Esophagus squamous epithelium (tissue), 4 donors: Measurements from ENCODE around the gene HOOK2.

Experiments used
- POLR2A ChIP-seq, 4 donors: fragments of 450-650 bp; IDR thresholded peaks; one replicate each; pipeline ENCODE4 v1.6.1; 2017; ENCODE audit warnings: antibody characterized with exemption in 4 of 4, mild to moderate bottlenecking in 4 of 4, moderate library complexity in 3 of 4
- TF ChIP-seq, protein P1 (sequence below), 6 experiments: fragments of 450-650 bp in 4 of 6; fragments of 200-600 bp in 2 of 6; sonication (generic) in 2 of 6; IDR thresholded peaks; one replicate each; pipeline ENCODE4 v1.5.1; 2016 to 2019; ENCODE audit warnings: antibody characterized with exemption in 6 of 6, mild to moderate bottlenecking in 4 of 6, moderate library complexity in 4 of 6

DNA sequence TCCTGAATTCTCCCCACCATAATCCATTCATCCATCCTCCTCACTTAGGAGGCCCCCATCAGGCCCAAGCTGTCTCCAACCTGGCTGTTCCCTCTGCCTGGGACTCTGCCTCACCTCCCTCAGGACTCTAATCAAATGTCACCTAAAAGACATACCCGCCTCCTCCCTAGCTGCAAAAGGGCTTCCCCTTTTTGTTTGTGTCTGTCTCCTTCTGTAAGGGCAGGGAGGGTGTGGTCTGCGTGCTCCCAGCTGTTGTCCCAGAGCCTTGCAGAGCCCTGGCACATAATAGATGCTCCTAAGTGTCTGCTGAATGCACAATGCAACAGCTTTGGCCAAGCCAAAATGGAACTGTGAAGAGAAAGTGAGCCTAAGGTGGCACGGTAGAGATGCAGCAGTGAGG is 45.3 kb downstream of the HOOK2 start:
- TF ChIP-seq POLR2A (IDR thresholded peaks at IDR 0.05), result no peak
- TF ChIP-seq, protein P1, sequence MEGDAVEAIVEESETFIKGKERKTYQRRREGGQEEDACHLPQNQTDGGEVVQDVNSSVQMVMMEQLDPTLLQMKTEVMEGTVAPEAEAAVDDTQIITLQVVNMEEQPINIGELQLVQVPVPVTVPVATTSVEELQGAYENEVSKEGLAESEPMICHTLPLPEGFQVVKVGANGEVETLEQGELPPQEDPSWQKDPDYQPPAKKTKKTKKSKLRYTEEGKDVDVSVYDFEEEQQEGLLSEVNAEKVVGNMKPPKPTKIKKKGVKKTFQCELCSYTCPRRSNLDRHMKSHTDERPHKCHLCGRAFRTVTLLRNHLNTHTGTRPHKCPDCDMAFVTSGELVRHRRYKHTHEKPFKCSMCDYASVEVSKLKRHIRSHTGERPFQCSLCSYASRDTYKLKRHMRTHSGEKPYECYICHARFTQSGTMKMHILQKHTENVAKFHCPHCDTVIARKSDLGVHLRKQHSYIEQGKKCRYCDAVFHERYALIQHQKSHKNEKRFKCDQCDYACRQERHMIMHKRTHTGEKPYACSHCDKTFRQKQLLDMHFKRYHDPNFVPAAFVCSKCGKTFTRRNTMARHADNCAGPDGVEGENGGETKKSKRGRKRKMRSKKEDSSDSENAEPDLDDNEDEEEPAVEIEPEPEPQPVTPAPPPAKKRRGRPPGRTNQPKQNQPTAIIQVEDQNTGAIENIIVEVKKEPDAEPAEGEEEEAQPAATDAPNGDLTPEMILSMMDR (IDR thresholded peaks at IDR 0.05), result no peak
